Measurements from ENCODE around the gene ERO1A.

ERO1A gene

DNA sequence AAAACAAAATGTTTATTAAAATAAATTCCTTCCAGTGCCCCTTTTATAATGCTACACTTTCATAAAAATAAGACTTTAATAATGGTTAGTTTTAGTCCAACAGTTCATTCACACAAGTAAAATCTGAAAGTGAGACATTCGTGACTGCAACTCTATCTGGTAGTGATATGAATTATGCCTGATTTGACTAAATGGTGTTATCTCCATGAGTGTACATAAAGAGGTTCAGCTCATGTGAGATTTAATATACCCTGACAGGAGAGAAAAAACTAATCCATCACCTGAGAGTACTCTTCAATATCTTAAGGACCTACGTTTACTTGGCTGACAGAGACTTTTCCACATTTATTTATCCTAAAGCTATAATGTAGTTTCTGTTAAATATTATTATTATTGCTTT lies 34.0 kb downstream of the ERO1A start:
- ChIA-PET CTCF (interaction anchor here (0.5 kb wide), 1 partner anchor 28 kb away, joined by 3 read pairs; no protein-coding TSS in a partner anchor), POLR2A (no interaction called here)
- H3K27ac ChIP-seq (ENCODE audit: extremely low read depth, low read depth, low read length) = no peak overlapping the region
- H3K9me3 ChIP-seq (ENCODE audit: control insufficient read depth, insufficient read depth, low read depth, low read length) = no peaks in the 10 kb centered on the region
- H3K36me3 ChIP-seq (ENCODE audit: control insufficient read depth in 2 of 2, insufficient read depth in 1 of 2, low read length in 2 of 2) = peaks cover 22 to 45% of the 10 kb centered on the region in 2 experiments
- no peaks in the 10 kb centered on the region for H3K4me1 ChIP-seq (ENCODE audit: control insufficient read depth, insufficient read depth, low read length)
- no peak overlapping the region for H3K4me3 ChIP-seq (ENCODE audit: low read depth, low read length)
- no peak for TF ChIP-seq ZNF174 (tag by site-specific recombination; IDR thresholded peaks at IDR 0.05)
- TF ChIP-seq ZNF423 (tag by site-specific recombination; IDR thresholded peaks at IDR 0.05) = no peak
- TF ChIP-seq, protein P1, sequence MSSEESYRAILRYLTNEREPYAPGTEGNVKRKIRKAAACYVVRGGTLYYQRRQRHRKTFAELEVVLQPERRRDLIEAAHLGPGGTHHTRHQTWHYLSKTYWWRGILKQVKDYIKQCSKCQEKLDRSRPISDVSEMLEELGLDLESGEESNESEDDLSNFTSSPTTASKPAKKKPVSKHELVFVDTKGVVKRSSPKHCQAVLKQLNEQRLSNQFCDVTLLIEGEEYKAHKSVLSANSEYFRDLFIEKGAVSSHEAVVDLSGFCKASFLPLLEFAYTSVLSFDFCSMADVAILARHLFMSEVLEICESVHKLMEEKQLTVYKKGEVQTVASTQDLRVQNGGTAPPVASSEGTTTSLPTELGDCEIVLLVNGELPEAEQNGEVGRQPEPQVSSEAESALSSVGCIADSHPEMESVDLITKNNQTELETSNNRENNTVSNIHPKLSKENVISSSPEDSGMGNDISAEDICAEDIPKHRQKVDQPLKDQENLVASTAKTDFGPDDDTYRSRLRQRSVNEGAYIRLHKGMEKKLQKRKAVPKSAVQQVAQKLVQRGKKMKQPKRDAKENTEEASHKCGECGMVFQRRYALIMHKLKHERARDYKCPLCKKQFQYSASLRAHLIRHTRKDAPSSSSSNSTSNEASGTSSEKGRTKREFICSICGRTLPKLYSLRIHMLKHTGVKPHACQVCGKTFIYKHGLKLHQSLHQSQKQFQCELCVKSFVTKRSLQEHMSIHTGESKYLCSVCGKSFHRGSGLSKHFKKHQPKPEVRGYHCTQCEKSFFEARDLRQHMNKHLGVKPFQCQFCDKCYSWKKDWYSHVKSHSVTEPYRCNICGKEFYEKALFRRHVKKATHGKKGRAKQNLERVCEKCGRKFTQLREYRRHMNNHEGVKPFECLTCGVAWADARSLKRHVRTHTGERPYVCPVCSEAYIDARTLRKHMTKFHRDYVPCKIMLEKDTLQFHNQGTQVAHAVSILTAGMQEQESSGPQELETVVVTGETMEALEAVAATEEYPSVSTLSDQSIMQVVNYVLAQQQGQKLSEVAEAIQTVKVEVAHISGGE (tag by site-specific recombination; conservative IDR thresholded peaks at IDR 0.05; ENCODE audit: low read depth) = no peak
- TF ChIP-seq WT1 (tag by site-specific recombination; IDR thresholded peaks at IDR 0.05) = no peak
- TF ChIP-seq, protein P2, sequence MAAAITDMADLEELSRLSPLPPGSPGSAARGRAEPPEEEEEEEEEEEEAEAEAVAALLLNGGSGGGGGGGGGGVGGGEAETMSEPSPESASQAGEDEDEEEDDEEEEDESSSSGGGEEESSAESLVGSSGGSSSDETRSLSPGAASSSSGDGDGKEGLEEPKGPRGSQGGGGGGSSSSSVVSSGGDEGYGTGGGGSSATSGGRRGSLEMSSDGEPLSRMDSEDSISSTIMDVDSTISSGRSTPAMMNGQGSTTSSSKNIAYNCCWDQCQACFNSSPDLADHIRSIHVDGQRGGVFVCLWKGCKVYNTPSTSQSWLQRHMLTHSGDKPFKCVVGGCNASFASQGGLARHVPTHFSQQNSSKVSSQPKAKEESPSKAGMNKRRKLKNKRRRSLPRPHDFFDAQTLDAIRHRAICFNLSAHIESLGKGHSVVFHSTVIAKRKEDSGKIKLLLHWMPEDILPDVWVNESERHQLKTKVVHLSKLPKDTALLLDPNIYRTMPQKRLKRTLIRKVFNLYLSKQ (tag by site-specific recombination; IDR thresholded peaks at IDR 0.05; ENCODE audit: borderline replicate concordance) = no peak
- no peak for TF ChIP-seq GFI1B (tag by site-specific recombination; IDR thresholded peaks at IDR 0.05)
- TF ChIP-seq, protein P3, sequence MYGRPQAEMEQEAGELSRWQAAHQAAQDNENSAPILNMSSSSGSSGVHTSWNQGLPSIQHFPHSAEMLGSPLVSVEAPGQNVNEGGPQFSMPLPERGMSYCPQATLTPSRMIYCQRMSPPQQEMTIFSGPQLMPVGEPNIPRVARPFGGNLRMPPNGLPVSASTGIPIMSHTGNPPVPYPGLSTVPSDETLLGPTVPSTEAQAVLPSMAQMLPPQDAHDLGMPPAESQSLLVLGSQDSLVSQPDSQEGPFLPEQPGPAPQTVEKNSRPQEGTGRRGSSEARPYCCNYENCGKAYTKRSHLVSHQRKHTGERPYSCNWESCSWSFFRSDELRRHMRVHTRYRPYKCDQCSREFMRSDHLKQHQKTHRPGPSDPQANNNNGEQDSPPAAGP (tag by site-specific recombination; IDR thresholded peaks at IDR 0.05) = no peak
- TF ChIP-seq ZBTB1 (tag by site-specific recombination; IDR thresholded peaks at IDR 0.05) = no peak
- TF ChIP-seq FEZF1 (tag by site-specific recombination; IDR thresholded peaks at IDR 0.05) = no peak
- TF ChIP-seq ZIC2 (tag by site-specific recombination; IDR thresholded peaks at IDR 0.05) = no peak
- TF ChIP-seq GLIS2 (tag by site-specific recombination; IDR thresholded peaks at IDR 0.05) = no peak
- TF ChIP-seq ZNF112 (tag by site-specific recombination; IDR thresholded peaks at IDR 0.05) = no peak
- TF ChIP-seq ZNF157 (tag by site-specific recombination; IDR thresholded peaks at IDR 0.05) = no peak
- TF ChIP-seq BCL11B (tag by site-specific recombination; IDR thresholded peaks at IDR 0.05; ENCODE audit: low read depth) = no peak
- TF ChIP-seq ZNF621 (tag by site-specific recombination; IDR thresholded peaks at IDR 0.05) = no peak
- TF ChIP-seq ZNF10 (tag by site-specific recombination; IDR thresholded peaks at IDR 0.05) = no peak
- TF ChIP-seq SCRT1 (tag by site-specific recombination; IDR thresholded peaks at IDR 0.05; ENCODE audit: borderline replicate concordance) = no peak
- no peak for TF ChIP-seq ZNF514 (tag by site-specific recombination; IDR thresholded peaks at IDR 0.05)
- no peak for TF ChIP-seq MEIS1 (CRISPR knock-in tag; IDR thresholded peaks at IDR 0.05; ENCODE audit: borderline replicate concordance)
- TF ChIP-seq, protein P4, sequence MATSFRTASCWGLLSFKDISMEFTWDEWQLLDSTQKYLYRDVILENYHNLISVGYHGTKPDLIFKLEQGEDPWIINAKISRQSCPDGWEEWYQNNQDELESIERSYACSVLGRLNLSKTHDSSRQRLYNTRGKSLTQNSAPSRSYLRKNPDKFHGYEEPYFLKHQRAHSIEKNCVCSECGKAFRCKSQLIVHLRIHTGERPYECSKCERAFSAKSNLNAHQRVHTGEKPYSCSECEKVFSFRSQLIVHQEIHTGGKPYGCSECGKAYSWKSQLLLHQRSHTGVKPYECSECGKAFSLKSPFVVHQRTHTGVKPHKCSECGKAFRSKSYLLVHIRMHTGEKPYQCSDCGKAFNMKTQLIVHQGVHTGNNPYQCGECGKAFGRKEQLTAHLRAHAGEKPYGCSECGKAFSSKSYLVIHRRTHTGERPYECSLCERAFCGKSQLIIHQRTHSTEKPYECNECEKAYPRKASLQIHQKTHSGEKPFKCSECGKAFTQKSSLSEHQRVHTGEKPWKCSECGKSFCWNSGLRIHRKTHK (tag by site-specific recombination; IDR thresholded peaks at IDR 0.05) = no peak

DNA sequence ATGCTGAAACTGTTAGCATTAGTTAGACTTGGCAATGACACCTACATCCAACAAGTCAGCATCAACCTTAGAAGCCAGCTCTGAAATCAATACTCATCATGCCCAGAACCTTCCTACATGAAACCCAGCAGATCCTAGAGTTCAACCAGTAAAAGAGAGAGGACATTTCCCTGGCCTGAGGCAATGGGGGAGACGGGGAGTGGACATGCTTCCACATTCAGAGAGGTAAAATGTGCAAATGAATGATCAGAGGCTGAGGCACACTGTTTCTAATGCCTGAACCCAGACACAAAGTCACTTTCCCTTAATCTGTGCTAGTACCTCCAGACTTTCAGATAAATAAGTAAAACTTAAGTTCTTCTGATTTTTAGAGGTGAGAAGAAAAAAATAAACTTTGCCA lies 34.5 kb downstream of the ERO1A start:
- ChIA-PET CTCF (no interaction called here), POLR2A (no interaction called here)
- no peak overlapping the region for H3K27ac ChIP-seq (ENCODE audit: extremely low read depth, low read depth, low read length)
- no peaks in the 10 kb centered on the region for H3K4me1 ChIP-seq (ENCODE audit: control insufficient read depth, insufficient read depth, low read length)
- H3K9me3 ChIP-seq (ENCODE audit: control insufficient read depth, insufficient read depth, low read depth, low read length) = no peaks in the 10 kb centered on the region
- no peak overlapping the region for H3K4me3 ChIP-seq (ENCODE audit: low read depth, low read length)
- peaks cover 19 to 49% of the 10 kb centered on the region in 2 experiments for H3K36me3 ChIP-seq (ENCODE audit: control insufficient read depth in 2 of 2, insufficient read depth in 1 of 2, low read length in 2 of 2)
- TF ChIP-seq, protein P5, sequence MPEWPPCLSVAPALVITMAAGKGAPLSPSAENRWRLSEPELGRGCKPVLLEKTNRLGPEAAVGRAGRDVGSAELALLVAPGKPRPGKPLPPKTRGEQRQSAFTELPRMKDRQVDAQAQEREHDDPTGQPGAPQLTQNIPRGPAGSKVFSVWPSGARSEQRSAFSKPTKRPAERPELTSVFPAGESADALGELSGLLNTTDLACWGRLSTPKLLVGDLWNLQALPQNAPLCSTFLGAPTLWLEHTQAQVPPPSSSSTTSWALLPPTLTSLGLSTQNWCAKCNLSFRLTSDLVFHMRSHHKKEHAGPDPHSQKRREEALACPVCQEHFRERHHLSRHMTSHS (tag by site-specific recombination; IDR thresholded peaks at IDR 0.05) = no peak
- no peak for TF ChIP-seq ZNF140 (tag by site-specific recombination; IDR thresholded peaks at IDR 0.05)
- no peak for TF ChIP-seq ZNF768 (tag by site-specific recombination; IDR thresholded peaks at IDR 0.05)
- TF ChIP-seq ZNF501 (tag by site-specific recombination; IDR thresholded peaks at IDR 0.05) = no peak
- TF ChIP-seq GLIS2 (tag by site-specific recombination; IDR thresholded peaks at IDR 0.05) = no peak
- TF ChIP-seq ZNF2 (tag by site-specific recombination; IDR thresholded peaks at IDR 0.05) = no peak
- TF ChIP-seq, protein P6, sequence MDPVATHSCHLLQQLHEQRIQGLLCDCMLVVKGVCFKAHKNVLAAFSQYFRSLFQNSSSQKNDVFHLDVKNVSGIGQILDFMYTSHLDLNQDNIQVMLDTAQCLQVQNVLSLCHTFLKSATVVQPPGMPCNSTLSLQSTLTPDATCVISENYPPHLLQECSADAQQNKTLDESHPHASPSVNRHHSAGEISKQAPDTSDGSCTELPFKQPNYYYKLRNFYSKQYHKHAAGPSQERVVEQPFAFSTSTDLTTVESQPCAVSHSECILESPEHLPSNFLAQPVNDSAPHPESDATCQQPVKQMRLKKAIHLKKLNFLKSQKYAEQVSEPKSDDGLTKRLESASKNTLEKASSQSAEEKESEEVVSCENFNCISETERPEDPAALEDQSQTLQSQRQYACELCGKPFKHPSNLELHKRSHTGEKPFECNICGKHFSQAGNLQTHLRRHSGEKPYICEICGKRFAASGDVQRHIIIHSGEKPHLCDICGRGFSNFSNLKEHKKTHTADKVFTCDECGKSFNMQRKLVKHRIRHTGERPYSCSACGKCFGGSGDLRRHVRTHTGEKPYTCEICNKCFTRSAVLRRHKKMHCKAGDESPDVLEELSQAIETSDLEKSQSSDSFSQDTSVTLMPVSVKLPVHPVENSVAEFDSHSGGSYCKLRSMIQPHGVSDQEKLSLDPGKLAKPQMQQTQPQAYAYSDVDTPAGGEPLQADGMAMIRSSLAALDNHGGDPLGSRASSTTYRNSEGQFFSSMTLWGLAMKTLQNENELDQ (tag by site-specific recombination; IDR thresholded peaks at IDR 0.05; ENCODE audit: low read depth) = no peak
- TF ChIP-seq ZNF791 (tag by site-specific recombination; IDR thresholded peaks at IDR 0.05) = no peak

Measured in HEK293 (cell line).